HCT116 (cell line): ENCODE data around the gene FBXL13. TPM values are rescaled to one million over a fixed set of nuclear protein-coding genes. Genes with fewer than 3 reads are reported as not detected.

ENCODE experiments used
- ATAC-seq: fragments of 200-7000 bp; cut with Tn5 transposase; 2 replicates; pipeline ENCODE4 v1.9.1; 2020; ENCODE audit warnings: mild to moderate bottlenecking, moderate library complexity
- BruUV-seq: library from RNA; stranded (reverse); fragments of 400-500 nt; replicated peaks from 2 replicates; lab custom pipeline; 2021; lab: Mats Ljungman, UMichigan
- CTCF ChIA-PET: fragments of 300-600 bp; sonication (Branson Sonifier 250); formaldehyde crosslinking; loops from one replicate; lab custom pipeline; 2021; ENCODE audit warnings: antibody characterized with exemption; lab: Charles Lee
- POLR2A ChIA-PET: fragments of 300-600, 350-600 bp; sonication (Branson Sonifier 250); formaldehyde crosslinking; loops from one replicate; lab custom pipeline; 2021; ENCODE audit warnings: antibody characterized with exemption; lab: Charles Lee
- RAD21 ChIA-PET, 2 experiments: fragments of 300-600 bp; sonication (Branson Sonifier 250); formaldehyde crosslinking; loops; one replicate each; lab custom pipeline; 2023; ENCODE audit warnings: low total read pairs in 2 of 2; ENCODE audit not compliant: uncharacterized antibody in 2 of 2, unreplicated experiment in 2 of 2, low non-redundant PET in 1 of 2; lab: Charles Lee
- DNase-seq: peaks from one replicate; pipeline ENCODE4 v3.0.0-alpha.2; 2010; ENCODE audit warnings: low read depth, low spot score
- H2AFZ ChIP-seq: fragments of 200-600 bp; shearing (Covaris generic), sonication (generic); 2 replicates; pipeline ENCODE4 v1.6.1; 2017; ENCODE audit warnings: low read depth, mixed run types, mixed read lengths, antibody characterized with exemption, low read length; ENCODE audit not compliant: poor library complexity, severe bottlenecking
- H3K27ac ChIP-seq: 2 replicates; pipeline ENCODE4 v1.5.1; 2012; ENCODE audit warnings: low read depth, low read length
- H3K27me3 ChIP-seq: fragments of 200-600 bp; sonication (generic); 2 replicates; pipeline ENCODE4 v1.6.1; 2016; ENCODE audit warnings: mixed run types, low read length, mixed read lengths; ENCODE audit not compliant: insufficient read depth
- H3K36me3 ChIP-seq, 2 experiments: fragments of 200-500 bp in 1 of 2; fragments of 200-600 bp in 1 of 2; sonication (Bioruptor generic) in 1 of 2; sonication (generic) in 1 of 2; 2 replicates each; pipeline versions ENCODE4 v1.5.1 to v1.6.1; 2014 to 2016; ENCODE audit warnings: low read length in 2 of 2, inconsistent platforms in 1 of 2, mixed read lengths in 1 of 2, mixed run types in 1 of 2; ENCODE audit not compliant: insufficient read depth in 2 of 2, control insufficient read depth in 1 of 2
- H3K4me1 ChIP-seq, 2 experiments: fragments of 200-600 bp in 1 of 2; sonication (generic) in 1 of 2; 2 replicates each; pipeline versions ENCODE4 v1.5.1 to v1.6.1; 2012 to 2017; ENCODE audit warnings: low read length in 2 of 2, inconsistent platforms in 1 of 2, mild to moderate bottlenecking in 1 of 2, mixed read lengths in 1 of 2, mixed run types in 1 of 2, moderate library complexity in 1 of 2; ENCODE audit not compliant: insufficient read depth in 2 of 2, control insufficient read depth in 1 of 2
- H3K4me2 ChIP-seq: fragments of 200-600 bp; sonication (generic); 2 replicates; pipeline ENCODE4 v1.6.1; 2017; ENCODE audit warnings: mixed run types, low read length, mixed read lengths
- H3K4me3 ChIP-seq, 2 experiments: fragments of 200-600 bp in 1 of 2; sonication (generic) in 1 of 2; replicated peaks in 1 of 2; 2 replicates each; pipeline ENCODE4 v1.5.1; 2011 to 2016; ENCODE audit warnings: low read length in 2 of 2, control low read depth in 1 of 2, low read depth in 1 of 2, mild to moderate bottlenecking in 1 of 2, mixed read lengths in 1 of 2, mixed run types in 1 of 2
- H3K79me2 ChIP-seq: fragments of 200-600 bp; sonication (generic); 2 replicates; pipeline ENCODE4 v1.6.1; 2017; ENCODE audit warnings: mild to moderate bottlenecking, mixed run types, low read length, moderate library complexity, mixed read lengths; ENCODE audit not compliant: insufficient read depth
- H3K9ac ChIP-seq: fragments of 200-600 bp; sonication (generic); 2 replicates; pipeline ENCODE4 v1.6.1; 2016; ENCODE audit warnings: low read length, mixed read lengths
- H3K9me2 ChIP-seq: fragments of 200-600 bp; sonication (generic), shearing (Covaris generic); 2 replicates; pipeline ENCODE4 v1.6.1; 2017; ENCODE audit warnings: mixed run types, mild to moderate bottlenecking, moderate library complexity; ENCODE audit not compliant: insufficient read depth
- H3K9me3 ChIP-seq, 2 experiments: fragments of 200-500 bp in 1 of 2; fragments of 200-600 bp in 1 of 2; sonication (Bioruptor generic) in 1 of 2; sonication (generic) in 1 of 2; 2 replicates each; pipeline ENCODE4 v1.6.1; 2014 to 2017; ENCODE audit warnings: low read length in 2 of 2, mixed read lengths in 2 of 2, inconsistent platforms in 1 of 2, low read depth in 1 of 2, mild to moderate bottlenecking in 1 of 2, mixed run types in 1 of 2, moderate library complexity in 1 of 2; ENCODE audit not compliant: control insufficient read depth in 1 of 2, insufficient read depth in 1 of 2
- H4K20me1 ChIP-seq: fragments of 200-600 bp; sonication (generic), shearing (Covaris generic); 2 replicates; pipeline ENCODE4 v1.6.1; 2017; ENCODE audit warnings: mixed run types, mild to moderate bottlenecking, moderate library complexity; ENCODE audit not compliant: insufficient read depth
- ATF3 ChIP-seq: IDR thresholded peaks from 2 replicates; pipeline ENCODE4 v1.6.1; 2012
- CBX3 ChIP-seq: IDR thresholded peaks from 2 replicates; pipeline ENCODE4 v1.6.1; 2012; ENCODE audit warnings: low read depth
- CEBPB ChIP-seq: IDR thresholded peaks from 2 replicates; pipeline ENCODE4 v1.6.1; 2012; ENCODE audit warnings: low read depth
- FOSL1 ChIP-seq: IDR thresholded peaks from 2 replicates; pipeline ENCODE4 v1.6.1; 2012; ENCODE audit warnings: low read depth
- JUND ChIP-seq: IDR thresholded peaks from 2 replicates; pipeline ENCODE4 v1.6.1; 2012
- MAX ChIP-seq: IDR thresholded peaks from 2 replicates; pipeline ENCODE4 v1.6.1; 2012
- POLR2AphosphoS5 ChIP-seq: IDR thresholded peaks from 2 replicates; pipeline ENCODE4 v1.6.1; 2011; ENCODE audit warnings: mild to moderate bottlenecking, low read depth, low read length, moderate library complexity
- RAD21 ChIP-seq: IDR thresholded peaks from 2 replicates; pipeline ENCODE4 v1.6.1; 2012; ENCODE audit warnings: low read depth, mild to moderate bottlenecking
- SIN3A ChIP-seq: IDR thresholded peaks from 2 replicates; pipeline ENCODE4 v1.6.1; 2012; ENCODE audit warnings: low read depth
- SP1 ChIP-seq: IDR thresholded peaks from 2 replicates; pipeline ENCODE4 v1.6.1; 2012; ENCODE audit warnings: low read depth
- SRF ChIP-seq: IDR thresholded peaks from 2 replicates; pipeline ENCODE4 v1.6.1; 2012; ENCODE audit warnings: low read depth
- TCF7L2 ChIP-seq: IDR thresholded peaks from 2 replicates; pipeline ENCODE4 v1.7.0; 2011; ENCODE audit warnings: borderline replicate concordance, inconsistent platforms; ENCODE audit not compliant: insufficient read depth, insufficient read length; ENCODE audit errors: extremely low read depth
- YY1 ChIP-seq: IDR thresholded peaks from 2 replicates; pipeline ENCODE4 v1.6.1; 2011; ENCODE audit warnings: low read length, low read depth, moderate library complexity, mild to moderate bottlenecking; ENCODE audit not compliant: insufficient replicate concordance; ENCODE audit errors: extremely low read depth
- ZNF274 ChIP-seq: fragments of 200-500 bp; sonication (Bioruptor generic); IDR thresholded peaks from 2 replicates; pipeline ENCODE4 v1.6.1; 2014; ENCODE audit warnings: mild to moderate bottlenecking, low read depth, low read length, inconsistent platforms
- intact Hi-C: fragments of 100-400 bp; cut with micrococcal nuclease; formaldehyde crosslinking; loops from 2 replicates; pipeline ENCODE4 v1.10.0; 2022
- total RNA-seq: library from RNA; stranded (reverse); gene quantifications from one replicate; pipeline ENCODE4 v1.2.1, GENCODE V29; 2021; ENCODE audit not compliant: unreplicated experiment

Gene FBXL13
- total RNA-seq, 1 experiment from 2014 or later = 1.0 TPM

- Histone ChIP-seq H3K4me1 (peaks cover 40 to 42% of the 10 kb centered on the region in 2 experiments), H3K27ac (peak overlapping the region; percentile 94), H4K20me1 (no peaks in the 10 kb centered on the region), H3K36me3 (no peaks in the 10 kb centered on the region), H3K27me3 (no peaks in the 10 kb centered on the region), H3K4me2 (peak overlapping the region; percentile 71), H3K9me2 (no peaks in the 10 kb centered on the region), H3K4me3 (peak overlapping the region in 1 of 2 experiments; percentile 6; a peak in 1 of 4 replicates), H2AFZ (peak overlapping the region; percentile 84), H3K9me3 (no peaks in the 10 kb centered on the region), H3K9ac (peak overlapping the region; percentile 13), H3K79me2 (no peaks in the 10 kb centered on the region)
- BruUV-seq = no TSS peak
- no peak for DNase-seq
- intact Hi-C loops = no loop called here
- ChIA-PET CTCF (no interaction called here), RAD21 (interaction anchor here in 1 of 2 experiments (0.6 kb wide), 1 partner anchor 68 kb away, joined by 5 read pairs; no protein-coding TSS in a partner anchor), POLR2A (interaction anchor here (1.4 to 2.0 kb wide), 2 partner anchors 16 to 119 kb away, joined by 3 to 7 read pairs; no protein-coding TSS in a partner anchor)
- TF ChIP-seq POLR2AphosphoS5 = no peak
- no peak for TF ChIP-seq RAD21
- TF ChIP-seq SIN3A = no peak
- no peak for TF ChIP-seq YY1
- TF ChIP-seq ATF3 = no peak
- no peak for ATAC-seq
Measured at GRCh38 chr7:102993718-102994029, 80.9 kb downstream of the FBXL13 start.

DNA sequence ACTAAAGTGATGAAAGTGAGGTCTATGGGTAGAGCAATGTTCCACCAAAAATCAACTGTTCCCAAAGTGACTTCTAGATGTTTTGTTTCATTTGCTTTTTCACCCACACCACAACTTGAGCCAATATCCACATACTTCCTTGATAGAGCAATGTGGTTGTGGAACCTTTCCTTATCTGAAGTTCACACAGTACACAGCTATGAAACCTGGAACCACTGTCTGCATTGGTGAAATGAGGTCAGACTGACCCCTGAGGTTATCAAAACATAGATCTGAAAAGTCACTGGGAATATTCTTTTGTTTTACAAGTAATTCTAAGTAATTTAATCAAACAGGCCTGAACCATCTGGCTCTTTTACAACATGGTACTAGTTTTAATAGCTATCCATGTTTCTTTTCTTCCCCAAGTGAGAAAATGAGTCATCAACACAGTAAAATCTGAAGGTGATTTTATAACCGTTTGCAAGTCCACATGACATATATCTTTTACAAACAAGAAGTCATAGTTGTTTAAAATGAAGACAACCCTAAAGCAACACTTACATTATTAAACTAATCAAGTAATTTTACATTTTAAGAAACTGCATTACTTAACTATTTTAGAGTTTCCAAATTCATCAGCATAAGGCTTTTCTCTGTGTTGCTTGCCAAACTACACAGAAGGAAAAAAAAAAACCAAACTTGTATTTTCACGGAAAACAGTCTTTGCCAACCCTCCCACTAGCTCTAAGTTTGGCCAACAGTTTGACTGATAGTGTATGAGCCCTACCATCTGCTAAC, 81.5 kb downstream of the FBXL13 start:
- Histone ChIP-seq H2AFZ (peak overlapping the region; percentile 84), H3K27ac (peak overlapping the region; percentile 94), H3K4me3 (peak overlapping the region in 1 of 2 experiments; percentile 30; a peak in 2 of 4 replicates), H3K9me2 (no peaks in the 10 kb centered on the region), H3K9ac (peak overlapping the region; percentile 13), H3K4me1 (peaks cover 40 to 42% of the 10 kb centered on the region in 2 experiments), H4K20me1 (no peaks in the 10 kb centered on the region), H3K36me3 (no peaks in the 10 kb centered on the region), H3K79me2 (no peaks in the 10 kb centered on the region), H3K27me3 (no peaks in the 10 kb centered on the region), H3K4me2 (peak overlapping the region; percentile 71), H3K9me3 (no peaks in the 10 kb centered on the region)
- intact Hi-C loops = no loop called here
- BruUV-seq = no TSS peak
- ATAC-seq = peak; percentile 75
- RAD21 ChIA-PET = interaction anchor here (0.6 to 1.6 kb wide), 2 partner anchors 69 kb away, joined by 5 to 13 read pairs; no protein-coding TSS in a partner anchor
- TF ChIP-seq SRF (peak; percentile 38; the same call in 1 of the 2 replicates), MAX (peak; percentile 47; the same call in 1 of the 2 replicates), ZNF274 (no peak), YY1 (no peak), CBX3 (peak; percentile 81), RAD21 (peak; percentile 16; the same call in 1 of the 2 replicates), SP1 (peak; percentile 77), FOSL1 (peak; percentile 74), POLR2AphosphoS5 (peak; percentile 48; the same call in 1 of the 2 replicates), TCF7L2 (peak; percentile 59), CEBPB (peak; percentile 66), SIN3A (peak; percentile 38; the same call in 1 of the 2 replicates), ATF3 (no peak; the same call in 1 of the 2 replicates), JUND (peak; percentile 77)
- DNase-seq = peak; percentile 80
- CTCF ChIA-PET = interaction anchor here (1.8 kb wide), 1 partner anchor 69 kb away, joined by 10 read pairs; no protein-coding TSS in a partner anchor
- POLR2A ChIA-PET = interaction anchor here (1.4 to 2.0 kb wide), 2 partner anchors 17 to 118 kb away, joined by 3 to 7 read pairs; no protein-coding TSS in a partner anchor
